HCT116 (cell line): ENCODE data around the gene NOL4L. TPM values are rescaled to one million over a fixed set of nuclear protein-coding genes. Genes with fewer than 3 reads are reported as not detected.
"Not testable (repeated sequence)": the region's sequence is repeated elsewhere in the genome, so short reads cannot be mapped to it uniquely, and the experiment has no call there.

Experiments used
- ATAC-seq: fragments of 200-7000 bp; cut with Tn5 transposase; 2 replicates; pipeline ENCODE4 v1.9.1; 2020; ENCODE audit warnings: mild to moderate bottlenecking, moderate library complexity
- BruUV-seq: library from RNA; stranded (reverse); fragments of 400-500 nt; replicated peaks from 2 replicates; lab custom pipeline; 2021; lab: Mats Ljungman, UMichigan
- CTCF ChIA-PET: fragments of 300-600 bp; sonication (Branson Sonifier 250); formaldehyde crosslinking; loops from one replicate; lab custom pipeline; 2021; ENCODE audit warnings: antibody characterized with exemption; lab: Charles Lee
- POLR2A ChIA-PET: fragments of 300-600, 350-600 bp; sonication (Branson Sonifier 250); formaldehyde crosslinking; loops from one replicate; lab custom pipeline; 2021; ENCODE audit warnings: antibody characterized with exemption; lab: Charles Lee
- RAD21 ChIA-PET, 2 experiments: fragments of 300-600 bp; sonication (Branson Sonifier 250); formaldehyde crosslinking; loops; one replicate each; lab custom pipeline; 2023; ENCODE audit warnings: low total read pairs in 2 of 2; ENCODE audit not compliant: uncharacterized antibody in 2 of 2, unreplicated experiment in 2 of 2, low non-redundant PET in 1 of 2; lab: Charles Lee
- DNase-seq: peaks from one replicate; pipeline ENCODE4 v3.0.0-alpha.2; 2010; ENCODE audit warnings: low read depth, low spot score
- H2AFZ ChIP-seq: fragments of 200-600 bp; shearing (Covaris generic), sonication (generic); 2 replicates; pipeline ENCODE4 v1.6.1; 2017; ENCODE audit warnings: low read depth, mixed run types, mixed read lengths, antibody characterized with exemption, low read length; ENCODE audit not compliant: poor library complexity, severe bottlenecking
- H3K27ac ChIP-seq: 2 replicates; pipeline ENCODE4 v1.5.1; 2012; ENCODE audit warnings: low read depth, low read length
- H3K27me3 ChIP-seq: fragments of 200-600 bp; sonication (generic); 2 replicates; pipeline ENCODE4 v1.6.1; 2016; ENCODE audit warnings: mixed run types, low read length, mixed read lengths; ENCODE audit not compliant: insufficient read depth
- H3K36me3 ChIP-seq, 2 experiments: fragments of 200-500 bp in 1 of 2; fragments of 200-600 bp in 1 of 2; sonication (Bioruptor generic) in 1 of 2; sonication (generic) in 1 of 2; 2 replicates each; pipeline versions ENCODE4 v1.5.1 to v1.6.1; 2014 to 2016; ENCODE audit warnings: low read length in 2 of 2, inconsistent platforms in 1 of 2, mixed read lengths in 1 of 2, mixed run types in 1 of 2; ENCODE audit not compliant: insufficient read depth in 2 of 2, control insufficient read depth in 1 of 2
- H3K4me1 ChIP-seq, 2 experiments: fragments of 200-600 bp in 1 of 2; sonication (generic) in 1 of 2; 2 replicates each; pipeline versions ENCODE4 v1.5.1 to v1.6.1; 2012 to 2017; ENCODE audit warnings: low read length in 2 of 2, inconsistent platforms in 1 of 2, mild to moderate bottlenecking in 1 of 2, mixed read lengths in 1 of 2, mixed run types in 1 of 2, moderate library complexity in 1 of 2; ENCODE audit not compliant: insufficient read depth in 2 of 2, control insufficient read depth in 1 of 2
- H3K4me2 ChIP-seq: fragments of 200-600 bp; sonication (generic); 2 replicates; pipeline ENCODE4 v1.6.1; 2017; ENCODE audit warnings: mixed run types, low read length, mixed read lengths
- H3K4me3 ChIP-seq, 2 experiments: fragments of 200-600 bp in 1 of 2; sonication (generic) in 1 of 2; replicated peaks in 1 of 2; 2 replicates each; pipeline ENCODE4 v1.5.1; 2011 to 2016; ENCODE audit warnings: low read length in 2 of 2, control low read depth in 1 of 2, low read depth in 1 of 2, mild to moderate bottlenecking in 1 of 2, mixed read lengths in 1 of 2, mixed run types in 1 of 2
- H3K79me2 ChIP-seq: fragments of 200-600 bp; sonication (generic); 2 replicates; pipeline ENCODE4 v1.6.1; 2017; ENCODE audit warnings: mild to moderate bottlenecking, mixed run types, low read length, moderate library complexity, mixed read lengths; ENCODE audit not compliant: insufficient read depth
- H3K9ac ChIP-seq: fragments of 200-600 bp; sonication (generic); 2 replicates; pipeline ENCODE4 v1.6.1; 2016; ENCODE audit warnings: low read length, mixed read lengths
- H3K9me2 ChIP-seq: fragments of 200-600 bp; sonication (generic), shearing (Covaris generic); 2 replicates; pipeline ENCODE4 v1.6.1; 2017; ENCODE audit warnings: mixed run types, mild to moderate bottlenecking, moderate library complexity; ENCODE audit not compliant: insufficient read depth
- H3K9me3 ChIP-seq, 2 experiments: fragments of 200-500 bp in 1 of 2; fragments of 200-600 bp in 1 of 2; sonication (Bioruptor generic) in 1 of 2; sonication (generic) in 1 of 2; 2 replicates each; pipeline ENCODE4 v1.6.1; 2014 to 2017; ENCODE audit warnings: low read length in 2 of 2, mixed read lengths in 2 of 2, inconsistent platforms in 1 of 2, low read depth in 1 of 2, mild to moderate bottlenecking in 1 of 2, mixed run types in 1 of 2, moderate library complexity in 1 of 2; ENCODE audit not compliant: control insufficient read depth in 1 of 2, insufficient read depth in 1 of 2
- H4K20me1 ChIP-seq: fragments of 200-600 bp; sonication (generic), shearing (Covaris generic); 2 replicates; pipeline ENCODE4 v1.6.1; 2017; ENCODE audit warnings: mixed run types, mild to moderate bottlenecking, moderate library complexity; ENCODE audit not compliant: insufficient read depth
- CEBPB ChIP-seq: IDR thresholded peaks from 2 replicates; pipeline ENCODE4 v1.6.1; 2012; ENCODE audit warnings: low read depth
- CTCF ChIP-seq, 3 experiments: fragments of 200-600 bp in 1 of 3; sonication (generic) in 1 of 3; IDR thresholded peaks in 2 of 3; conservative IDR thresholded peaks in 1 of 3; 2 replicates each; pipeline ENCODE4 v1.5.1; 2012 to 2017; ENCODE audit warnings: low read depth in 2 of 3, low read length in 2 of 3, antibody characterized with exemption in 1 of 3, borderline replicate concordance in 1 of 3, control low read depth in 1 of 3, mild to moderate bottlenecking in 1 of 3, mixed read lengths in 1 of 3, mixed run types in 1 of 3, moderate library complexity in 1 of 3; ENCODE audit not compliant: insufficient read depth in 1 of 3
- EGR1 ChIP-seq: IDR thresholded peaks from 2 replicates; pipeline ENCODE4 v1.6.1; 2012; ENCODE audit warnings: low read depth
- ELF1 ChIP-seq: IDR thresholded peaks from 2 replicates; pipeline ENCODE4 v1.6.1; 2012; ENCODE audit warnings: low read depth, borderline replicate concordance
- EZH2phosphoT487 ChIP-seq: fragments of 200-600 bp; IDR thresholded peaks from 2 replicates; pipeline ENCODE4 v1.6.1; 2018; ENCODE audit warnings: antibody characterized with exemption, borderline replicate concordance
- FOSL1 ChIP-seq: IDR thresholded peaks from 2 replicates; pipeline ENCODE4 v1.6.1; 2012; ENCODE audit warnings: low read depth
- RAD21 ChIP-seq: IDR thresholded peaks from 2 replicates; pipeline ENCODE4 v1.6.1; 2012; ENCODE audit warnings: low read depth, mild to moderate bottlenecking
- SIN3A ChIP-seq: IDR thresholded peaks from 2 replicates; pipeline ENCODE4 v1.6.1; 2012; ENCODE audit warnings: low read depth
- SP1 ChIP-seq: IDR thresholded peaks from 2 replicates; pipeline ENCODE4 v1.6.1; 2012; ENCODE audit warnings: low read depth
- SRF ChIP-seq: IDR thresholded peaks from 2 replicates; pipeline ENCODE4 v1.6.1; 2012; ENCODE audit warnings: low read depth
- TCF7L2 ChIP-seq: IDR thresholded peaks from 2 replicates; pipeline ENCODE4 v1.7.0; 2011; ENCODE audit warnings: borderline replicate concordance, inconsistent platforms; ENCODE audit not compliant: insufficient read depth, insufficient read length; ENCODE audit errors: extremely low read depth
- ZFX ChIP-seq: fragments of 450-650 bp; IDR thresholded peaks from 2 replicates; pipeline ENCODE4 v1.6.1; 2017
- ZNF274 ChIP-seq: fragments of 200-500 bp; sonication (Bioruptor generic); IDR thresholded peaks from 2 replicates; pipeline ENCODE4 v1.6.1; 2014; ENCODE audit warnings: mild to moderate bottlenecking, low read depth, low read length, inconsistent platforms
- intact Hi-C: fragments of 100-400 bp; cut with micrococcal nuclease; formaldehyde crosslinking; loops from 2 replicates; pipeline ENCODE4 v1.10.0; 2022
- total RNA-seq: library from RNA; stranded (reverse); gene quantifications from one replicate; pipeline ENCODE4 v1.2.1, GENCODE V29; 2021; ENCODE audit not compliant: unreplicated experiment
- TF ChIP-seq, protein P1 (sequence below): IDR thresholded peaks from 2 replicates; pipeline ENCODE4 v1.6.1; 2012

NOL4L gene
- total RNA-seq, 1 experiment from 2014 or later: 5.9 TPM

DNA sequence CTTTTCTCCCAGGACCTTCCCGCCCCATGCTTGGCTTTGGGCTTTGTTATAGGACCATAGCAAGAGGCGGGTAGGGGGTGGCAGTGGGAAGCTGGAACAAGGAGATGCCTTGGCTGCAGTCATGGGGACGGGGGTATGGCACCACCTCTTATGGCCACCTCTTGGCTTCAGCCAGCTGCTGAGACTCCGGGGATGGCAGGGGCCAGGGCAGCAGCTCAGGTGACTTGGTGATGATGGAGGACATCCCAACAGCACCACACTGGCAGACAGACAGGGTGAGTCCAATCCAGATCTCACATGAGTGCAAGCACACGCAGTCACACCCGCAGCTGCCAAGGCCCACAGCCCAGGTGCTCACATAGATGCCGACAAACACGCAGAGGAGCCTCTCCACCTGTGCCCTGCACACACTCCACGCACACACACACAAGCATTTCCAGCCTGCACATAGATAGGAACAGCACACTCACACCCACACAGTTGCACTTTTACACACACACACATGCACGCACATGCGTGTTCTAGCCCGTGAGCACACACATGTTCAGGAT lies 6.2 kb downstream of the NOL4L start:
- no peak for ATAC-seq
- no peaks in the 10 kb centered on the region for H3K9me3 ChIP-seq
- CTCF ChIA-PET: no interaction called here
- no peak overlapping the region for H3K9ac ChIP-seq
- no peak overlapping the region for H3K4me3 ChIP-seq
- no peaks in the 10 kb centered on the region for H3K79me2 ChIP-seq
- BruUV-seq: no TSS peak
- no peak for DNase-seq
- H2AFZ ChIP-seq: no peak overlapping the region
- H3K27me3 ChIP-seq: no peaks in the 10 kb centered on the region
- no peak overlapping the region for H3K4me2 ChIP-seq
- H3K9me2 ChIP-seq: no peaks in the 10 kb centered on the region
- TF ChIP-seq RAD21: no peak
- no peak for TF ChIP-seq SIN3A
- no peak for TF ChIP-seq ZFX
- TF ChIP-seq SP1: no peak
- TF ChIP-seq, protein P1, sequence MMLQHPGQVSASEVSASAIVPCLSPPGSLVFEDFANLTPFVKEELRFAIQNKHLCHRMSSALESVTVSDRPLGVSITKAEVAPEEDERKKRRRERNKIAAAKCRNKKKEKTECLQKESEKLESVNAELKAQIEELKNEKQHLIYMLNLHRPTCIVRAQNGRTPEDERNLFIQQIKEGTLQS: no peak
- no peak for TF ChIP-seq EZH2phosphoT487
- no peak for TF ChIP-seq ELF1
- TF ChIP-seq FOSL1: no peak
- no peak for TF ChIP-seq TCF7L2
- no peak for TF ChIP-seq ZNF274
- no peak for TF ChIP-seq EGR1
- TF ChIP-seq CTCF (IDR thresholded peaks at IDR 0.05 in 2 of 3, conservative IDR thresholded peaks at IDR 0.05 in 1 of 3; ENCODE audit: borderline replicate concordance in 1 of 3, insufficient read depth in 1 of 3, low read depth in 2 of 3, low read length in 2 of 3): no peak
- no peak for TF ChIP-seq SRF
- no peak for TF ChIP-seq CEBPB
- H4K20me1 ChIP-seq: no peaks in the 10 kb centered on the region
- POLR2A ChIA-PET: no interaction called here
- peaks cover 16 to 41% of the 10 kb centered on the region in 2 experiments for H3K4me1 ChIP-seq
- no peaks in the 10 kb centered on the region for H3K36me3 ChIP-seq
- H3K27ac ChIP-seq: no peak overlapping the region
- RAD21 ChIA-PET: no interaction called here
- intact Hi-C loops: no loop called here

- H3K79me2 ChIP-seq, H3K27ac ChIP-seq, intact Hi-C loops, H3K9me2 ChIP-seq, H3K9ac ChIP-seq, POLR2A ChIA-PET, H3K9me3 ChIP-seq, ATAC-seq, H3K27me3 ChIP-seq, H2AFZ ChIP-seq, BruUV-seq, H3K4me3 ChIP-seq, DNase-seq, H3K4me2 ChIP-seq, CTCF ChIA-PET, RAD21 ChIA-PET, H3K36me3 ChIP-seq, H4K20me1 ChIP-seq: not testable (repeated sequence)
- peaks cover 19 to 43% of the 10 kb centered on the region in 2 experiments for H3K4me1 ChIP-seq
Measured at GRCh38 chr20:32578062-32578461, 7.1 kb downstream of the NOL4L start.
